ENCODE measurements around the gene CEP57.

Gene CEP57

DNA sequence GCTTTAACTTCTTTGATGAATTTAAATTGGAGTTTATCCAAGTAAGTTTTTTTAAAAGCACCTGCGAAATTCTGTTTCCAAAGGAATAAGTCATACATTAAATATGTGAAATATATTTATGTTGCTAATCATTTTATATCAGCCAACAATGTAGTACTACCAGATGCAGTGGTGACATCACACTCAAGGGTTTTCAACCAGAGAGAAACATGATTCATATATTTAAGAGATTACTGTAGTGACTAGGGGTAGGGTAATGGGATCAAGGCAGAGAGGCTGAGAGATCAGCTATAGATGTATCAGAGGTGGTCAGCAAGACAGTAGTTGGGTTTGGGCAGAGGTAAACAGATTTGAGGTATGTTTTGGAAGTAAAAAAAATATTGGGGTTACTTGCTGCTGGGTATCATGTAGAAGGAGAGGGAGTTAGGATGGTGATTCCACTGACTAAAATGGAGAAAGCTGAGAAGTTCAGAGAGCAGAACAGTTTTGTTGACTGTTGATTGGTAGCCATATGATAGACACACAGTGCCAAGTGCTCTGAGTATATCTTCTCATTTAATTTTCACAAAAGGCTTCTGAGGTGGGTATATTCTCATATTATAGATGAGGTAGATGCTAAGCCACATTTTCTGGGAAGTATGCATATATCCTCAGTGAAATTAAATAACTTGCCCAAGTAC is 39.4 kb downstream of the CEP57 start:
- H3K27ac ChIP-seq (ENCODE audit: extremely low read depth, low read depth, low read length) = no peak overlapping the region
- peaks cover 0 to 66% of the 10 kb centered on the region in 2 experiments for H3K36me3 ChIP-seq (ENCODE audit: control insufficient read depth in 2 of 2, insufficient read depth in 1 of 2, low read length in 2 of 2)
- no peaks in the 10 kb centered on the region for H3K9me3 ChIP-seq (ENCODE audit: control insufficient read depth, insufficient read depth, low read depth, low read length)
- no peaks in the 10 kb centered on the region for H3K4me1 ChIP-seq (ENCODE audit: control insufficient read depth, insufficient read depth, low read length)
- no peak overlapping the region for H3K4me3 ChIP-seq (ENCODE audit: low read depth, low read length)
- ChIA-PET POLR2A (no interaction called here), CTCF (interaction anchor here (0.9 to 1.0 kb wide), 2 partner anchors 10 to 596 kb away, joined by 3 read pairs; no protein-coding TSS in a partner anchor)
- no peak for TF ChIP-seq BCL11B (tag by site-specific recombination; IDR thresholded peaks at IDR 0.05; ENCODE audit: low read depth)
- TF ChIP-seq ZNF629 (tag by site-specific recombination; IDR thresholded peaks at IDR 0.05) = peak; percentile 21; the same call in 1 of the 2 replicates
- no peak for TF ChIP-seq BCL6B (tag by site-specific recombination; IDR thresholded peaks at IDR 0.05)
- TF ChIP-seq ZNF112 (tag by site-specific recombination; IDR thresholded peaks at IDR 0.05) = no peak

- no peaks in the 10 kb centered on the region for H3K4me1 ChIP-seq (ENCODE audit: control insufficient read depth, insufficient read depth, low read length)
- peaks cover 0 to 74% of the 10 kb centered on the region in 2 experiments; a peak in 2 of 3 replicates for H3K36me3 ChIP-seq (ENCODE audit: control insufficient read depth in 2 of 2, insufficient read depth in 1 of 2, low read length in 2 of 2)
- TF ChIP-seq ZNF530 (tag by site-specific recombination; IDR thresholded peaks at IDR 0.05; ENCODE audit: low read depth) (no peak), ZNF670 (tag by site-specific recombination; IDR thresholded peaks at IDR 0.05; ENCODE audit: low read depth) (no peak), SCRT1 (tag by site-specific recombination; IDR thresholded peaks at IDR 0.05; ENCODE audit: borderline replicate concordance) (no peak), OVOL3 (tag by site-specific recombination; IDR thresholded peaks at IDR 0.05) (no peak), PRDM1 (tag by site-specific recombination; IDR thresholded peaks at IDR 0.05) (no peak), BCL11A (tag by site-specific recombination; IDR thresholded peaks at IDR 0.05; ENCODE audit: low read depth) (no peak), PRDM10 (tag by site-specific recombination; IDR thresholded peaks at IDR 0.05) (no peak), ZSCAN23 (tag by site-specific recombination; IDR thresholded peaks at IDR 0.05) (no peak), ZNF266 (tag by site-specific recombination; IDR thresholded peaks at IDR 0.05; ENCODE audit: low read depth) (no peak), AEBP2 (tag by site-specific recombination; IDR thresholded peaks at IDR 0.05; ENCODE audit: borderline replicate concordance) (no peak)
- TF ChIP-seq, protein P1, sequence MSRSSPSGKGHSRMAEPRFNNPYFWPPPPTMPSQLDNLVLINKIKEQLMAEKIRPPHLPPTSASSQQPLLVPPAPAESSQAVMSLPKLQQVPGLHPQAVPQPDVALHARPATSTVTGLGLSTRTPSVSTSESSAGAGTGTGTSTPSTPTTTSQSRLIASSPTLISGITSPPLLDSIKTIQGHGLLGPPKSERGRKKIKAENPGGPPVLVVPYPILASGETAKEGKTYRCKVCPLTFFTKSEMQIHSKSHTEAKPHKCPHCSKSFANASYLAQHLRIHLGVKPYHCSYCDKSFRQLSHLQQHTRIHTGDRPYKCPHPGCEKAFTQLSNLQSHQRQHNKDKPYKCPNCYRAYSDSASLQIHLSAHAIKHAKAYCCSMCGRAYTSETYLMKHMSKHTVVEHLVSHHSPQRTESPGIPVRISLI (tag by site-specific recombination; IDR thresholded peaks at IDR 0.05) = no peak
- TF ChIP-seq, protein P2, sequence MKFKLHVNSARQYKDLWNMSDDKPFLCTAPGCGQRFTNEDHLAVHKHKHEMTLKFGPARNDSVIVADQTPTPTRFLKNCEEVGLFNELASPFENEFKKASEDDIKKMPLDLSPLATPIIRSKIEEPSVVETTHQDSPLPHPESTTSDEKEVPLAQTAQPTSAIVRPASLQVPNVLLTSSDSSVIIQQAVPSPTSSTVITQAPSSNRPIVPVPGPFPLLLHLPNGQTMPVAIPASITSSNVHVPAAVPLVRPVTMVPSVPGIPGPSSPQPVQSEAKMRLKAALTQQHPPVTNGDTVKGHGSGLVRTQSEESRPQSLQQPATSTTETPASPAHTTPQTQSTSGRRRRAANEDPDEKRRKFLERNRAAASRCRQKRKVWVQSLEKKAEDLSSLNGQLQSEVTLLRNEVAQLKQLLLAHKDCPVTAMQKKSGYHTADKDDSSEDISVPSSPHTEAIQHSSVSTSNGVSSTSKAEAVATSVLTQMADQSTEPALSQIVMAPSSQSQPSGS (tag by site-specific recombination; IDR thresholded peaks at IDR 0.05; ENCODE audit: low read depth) = no peak
- ChIA-PET CTCF (interaction anchor here (1.0 to 1.1 kb wide), 2 partner anchors 9 to 14 kb away, joined by 3 read pairs; no protein-coding TSS in a partner anchor), POLR2A (no interaction called here)
- H3K9me3 ChIP-seq (ENCODE audit: control insufficient read depth, insufficient read depth, low read depth, low read length) = no peaks in the 10 kb centered on the region
- no peak overlapping the region for H3K4me3 ChIP-seq (ENCODE audit: low read depth, low read length)
- H3K27ac ChIP-seq (ENCODE audit: extremely low read depth, low read depth, low read length) = no peak overlapping the region
These were observed 41.0 kb downstream of the CEP57 start for GRCh38 chr11:95831198-95831883.
